H4 (cell line): Measurements from ENCODE around the gene HHIPL1. TPM values are rescaled to one million over a fixed set of nuclear protein-coding genes. Genes with fewer than 3 reads are reported as not detected.

Experiments used
- DNase-seq: peaks from one replicate; pipeline ENCODE4 v3.0.0-alpha.2; 2015; ENCODE audit warnings: low spot score
- total RNA-seq: library from RNA; depleted of rRNA; stranded (reverse); fragments of >200 nt; shearing (Covaris generic); gene quantifications from 2 replicates; pipeline ENCODE4 v1.2.3, GENCODE V29; 2014

Gene HHIPL1
- total RNA-seq, 1 experiment from 2014 or later = 0.02 TPM

GRCh38 chr14:99689266-99690236 is 44.6 kb downstream of the HHIPL1 start:
- no peak for DNase-seq

- no peak for DNase-seq
Observed at GRCh38 chr14:99690636-99691035, 45.7 kb downstream of the HHIPL1 start.

GRCh38 chr14:99691111-99691885 is 46.4 kb downstream of the HHIPL1 start:
- DNase-seq = no peak

GRCh38 chr14:99693918-99694317 is 49.0 kb downstream of the HHIPL1 start:
- DNase-seq = no peak

GRCh38 chr14:99696929-99697328 is 52.0 kb downstream of the HHIPL1 start:
- no peak for DNase-seq

GRCh38 chr14:99698236-99698635 is 53.3 kb downstream of the HHIPL1 start:
- no peak for DNase-seq

GRCh38 chr14:99698642-99699041 is 53.7 kb downstream of the HHIPL1 start:
- DNase-seq = no peak

GRCh38 chr14:99699085-99699760 is 54.3 kb downstream of the HHIPL1 start:
- DNase-seq = peak; percentile 1

GRCh38 chr14:99699861-99700260 is 54.9 kb downstream of the HHIPL1 start:
- DNase-seq = no peak

- DNase-seq = no peak
Observed at GRCh38 chr14:99700379-99700778, 55.5 kb downstream of the HHIPL1 start.

GRCh38 chr14:99701260-99701659 is 56.3 kb downstream of the HHIPL1 start:
- DNase-seq = no peak

GRCh38 chr14:99702115-99702514 is 57.2 kb downstream of the HHIPL1 start:
- no peak for DNase-seq

GRCh38 chr14:99703381-99703780 is 58.5 kb downstream of the HHIPL1 start:
- no peak for DNase-seq

- DNase-seq = no peak
Observed at GRCh38 chr14:99704037-99704436, 59.1 kb downstream of the HHIPL1 start.

- DNase-seq = no peak
Observed at GRCh38 chr14:99706107-99706900, 61.4 kb downstream of the HHIPL1 start.

- DNase-seq = no peak
Observed at GRCh38 chr14:99707420-99707819, 62.5 kb downstream of the HHIPL1 start.

- no peak for DNase-seq
Observed at GRCh38 chr14:99707921-99708320, 63.0 kb downstream of the HHIPL1 start.

GRCh38 chr14:99708449-99708848 is 63.5 kb downstream of the HHIPL1 start:
- DNase-seq = no peak

GRCh38 chr14:99713972-99714371 is 69.0 kb downstream of the HHIPL1 start:
- no peak for DNase-seq

- no peak for DNase-seq
Observed at GRCh38 chr14:99715266-99716000, 70.5 kb downstream of the HHIPL1 start.
